ENCODE data around the gene KMT2B.

Gene KMT2B

GRCh38 chr19:35775298-35776101, 57.7 kb downstream of the KMT2B start, which contains the start of gene ARHGAP33:
ARHGAP33 (plus strand) TSS chr19:35775564; CDS start chr19:35775659, 95 bp downstream.
- Histone ChIP-seq H2AFZ (ENCODE audit: low read length) (peak within 1 kb of the TSS; percentile 49), H3K4me2 (ENCODE audit: low read depth, low read length) (peak within 1 kb of the TSS; percentile 84), H3K27ac (ENCODE audit: low read length) (no peak within 1 kb of the TSS), H3F3A (ENCODE audit: insufficient read depth, low read length) (no peaks in the 10 kb centered on the region), H3K9me2 (replicated peaks; ENCODE audit: insufficient read depth, low read length) (no peaks in the 10 kb centered on the region), H3K4me3 (ENCODE audit: low read length) (peak within 1 kb of the TSS; percentile 75), H3K27me3 (replicated peaks; ENCODE audit: insufficient read depth, low read length) (no peaks in the 10 kb centered on the region), H4K20me1 (ENCODE audit: insufficient read depth, low read length) (no peaks in the 10 kb centered on the region), H3K9me3 (replicated peaks; ENCODE audit: insufficient read depth, low read length) (no peaks in the 10 kb centered on the region), H3K9ac (ENCODE audit: low read length) (peak within 1 kb of the TSS; percentile 61; the same call in 1 of the 2 replicates), H3K4me1 (ENCODE audit: low read length) (peaks cover 12% of the 10 kb centered on the region), H3K36me3 (replicated peaks; ENCODE audit: insufficient read depth, low read length) (no peaks in the 10 kb centered on the region), H3K79me2 (ENCODE audit: low read length) (peaks cover 13% of the 10 kb centered on the region)
- TF ChIP-seq, protein P1, sequence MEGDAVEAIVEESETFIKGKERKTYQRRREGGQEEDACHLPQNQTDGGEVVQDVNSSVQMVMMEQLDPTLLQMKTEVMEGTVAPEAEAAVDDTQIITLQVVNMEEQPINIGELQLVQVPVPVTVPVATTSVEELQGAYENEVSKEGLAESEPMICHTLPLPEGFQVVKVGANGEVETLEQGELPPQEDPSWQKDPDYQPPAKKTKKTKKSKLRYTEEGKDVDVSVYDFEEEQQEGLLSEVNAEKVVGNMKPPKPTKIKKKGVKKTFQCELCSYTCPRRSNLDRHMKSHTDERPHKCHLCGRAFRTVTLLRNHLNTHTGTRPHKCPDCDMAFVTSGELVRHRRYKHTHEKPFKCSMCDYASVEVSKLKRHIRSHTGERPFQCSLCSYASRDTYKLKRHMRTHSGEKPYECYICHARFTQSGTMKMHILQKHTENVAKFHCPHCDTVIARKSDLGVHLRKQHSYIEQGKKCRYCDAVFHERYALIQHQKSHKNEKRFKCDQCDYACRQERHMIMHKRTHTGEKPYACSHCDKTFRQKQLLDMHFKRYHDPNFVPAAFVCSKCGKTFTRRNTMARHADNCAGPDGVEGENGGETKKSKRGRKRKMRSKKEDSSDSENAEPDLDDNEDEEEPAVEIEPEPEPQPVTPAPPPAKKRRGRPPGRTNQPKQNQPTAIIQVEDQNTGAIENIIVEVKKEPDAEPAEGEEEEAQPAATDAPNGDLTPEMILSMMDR (IDR thresholded peaks at IDR 0.05; ENCODE audit: low read length) = no peak
- no peak for TF ChIP-seq EZH2 (optimal IDR thresholded peaks at IDR 0.05; ENCODE audit: low read depth, low read length)
- TF ChIP-seq EZH2phosphoT487 (IDR thresholded peaks at IDR 0.05; ENCODE audit: low read length) = no peak
- peak; percentile 99 for DNase-seq

- peak overlapping the region; percentile 84 for H3K4me2 ChIP-seq (ENCODE audit: low read depth, low read length)
Observed at GRCh38 chr19:35776102-35776788, 58.4 kb downstream of the KMT2B start.

GRCh38 chr19:35777086-35777841, 59.5 kb downstream of the KMT2B start:
- Histone ChIP-seq H3F3A (ENCODE audit: insufficient read depth, low read length) (no peaks in the 10 kb centered on the region), H4K20me1 (ENCODE audit: insufficient read depth, low read length) (no peaks in the 10 kb centered on the region), H3K27me3 (replicated peaks; ENCODE audit: insufficient read depth, low read length) (no peaks in the 10 kb centered on the region), H3K4me2 (ENCODE audit: low read depth, low read length) (no peak overlapping the region), H3K9ac (ENCODE audit: low read length) (no peak overlapping the region), H3K4me1 (ENCODE audit: low read length) (peaks cover 12% of the 10 kb centered on the region), H3K27ac (ENCODE audit: low read length) (no peak overlapping the region), H2AFZ (ENCODE audit: low read length) (no peak overlapping the region), H3K9me3 (replicated peaks; ENCODE audit: insufficient read depth, low read length) (no peaks in the 10 kb centered on the region), H3K36me3 (replicated peaks; ENCODE audit: insufficient read depth, low read length) (no peaks in the 10 kb centered on the region), H3K4me3 (ENCODE audit: low read length) (no peak overlapping the region), H3K9me2 (replicated peaks; ENCODE audit: insufficient read depth, low read length) (no peaks in the 10 kb centered on the region), H3K79me2 (ENCODE audit: low read length) (peaks cover 13% of the 10 kb centered on the region)
- DNase-seq = no peak
- no peak for TF ChIP-seq EZH2phosphoT487 (IDR thresholded peaks at IDR 0.05; ENCODE audit: low read length)
- no peak for TF ChIP-seq EZH2 (optimal IDR thresholded peaks at IDR 0.05; ENCODE audit: low read depth, low read length)
- TF ChIP-seq, protein P1 (IDR thresholded peaks at IDR 0.05; ENCODE audit: low read length) = no peak

More at GRCh38 chr19:35776102-35776788, 58.4 kb downstream of the KMT2B start:
- H3K9me2 ChIP-seq (replicated peaks; ENCODE audit: insufficient read depth, low read length) = no peaks in the 10 kb centered on the region
- H3K9ac ChIP-seq (ENCODE audit: low read length) = peak overlapping the region; percentile 61; the same call in 1 of the 2 replicates
- peak overlapping the region; percentile 75 for H3K4me3 ChIP-seq (ENCODE audit: low read length)
- peaks cover 12% of the 10 kb centered on the region for H3K4me1 ChIP-seq (ENCODE audit: low read length)
- no peaks in the 10 kb centered on the region for H4K20me1 ChIP-seq (ENCODE audit: insufficient read depth, low read length)
- peak overlapping the region; percentile 42 for H2AFZ ChIP-seq (ENCODE audit: low read length)
- no peaks in the 10 kb centered on the region for H3K36me3 ChIP-seq (replicated peaks; ENCODE audit: insufficient read depth, low read length)
- DNase-seq = no peak
- no peak overlapping the region for H3K27ac ChIP-seq (ENCODE audit: low read length)
- no peaks in the 10 kb centered on the region for H3K27me3 ChIP-seq (replicated peaks; ENCODE audit: insufficient read depth, low read length)
- H3K9me3 ChIP-seq (replicated peaks; ENCODE audit: insufficient read depth, low read length) = no peaks in the 10 kb centered on the region
- TF ChIP-seq EZH2 (optimal IDR thresholded peaks at IDR 0.05; ENCODE audit: low read depth, low read length) (no peak), EZH2phosphoT487 (IDR thresholded peaks at IDR 0.05; ENCODE audit: low read length) (no peak)
- TF ChIP-seq, protein P1 (IDR thresholded peaks at IDR 0.05; ENCODE audit: low read length) = no peak
- H3F3A ChIP-seq (ENCODE audit: insufficient read depth, low read length) = no peaks in the 10 kb centered on the region
- peaks cover 13% of the 10 kb centered on the region for H3K79me2 ChIP-seq (ENCODE audit: low read length)
